ENCODE results near the gene NFKBIL1. TPM values are rescaled to one million over a fixed set of nuclear protein-coding genes. Genes with fewer than 3 reads are reported as not detected.

The NFKBIL1 gene
- total and polyA plus RNA-seq, 4 donors: 3.3 to 9.6 (median 7.4) TPM

DNA sequence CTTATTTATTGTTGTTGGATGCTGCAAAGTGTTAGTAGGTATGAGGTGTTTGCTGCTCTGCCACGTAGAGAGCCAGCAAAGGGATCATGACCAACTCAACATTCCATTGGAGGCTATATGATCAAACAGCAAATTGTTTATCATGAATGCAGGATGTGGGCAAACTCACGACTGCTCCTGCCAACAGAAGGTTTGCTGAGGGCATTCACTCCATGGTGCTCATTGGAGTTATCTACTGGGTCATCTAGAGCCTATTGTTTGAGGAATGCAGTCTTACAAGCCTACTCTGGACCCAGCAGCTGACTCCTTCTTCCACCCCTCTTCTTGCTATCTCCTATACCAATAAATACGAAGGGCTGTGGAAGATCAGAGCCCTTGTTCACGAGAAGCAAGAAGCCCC is 37.4 kb upstream of the NFKBIL1 start:
- H3K9me3 ChIP-seq (ENCODE audit: control insufficient read depth in 4 of 4, low read length in 3 of 4): no peaks in the 10 kb centered on the region
- WGBS: 86% methylated on average over 4 of the region's 4 CpGs
- no peak for TF ChIP-seq TAF1 (conservative IDR thresholded peaks at IDR 0.05)
- TF ChIP-seq HNF4G (IDR thresholded peaks at IDR 0.05): no peak
- TF ChIP-seq YY1 (IDR thresholded peaks at IDR 0.05): no peak
- TF ChIP-seq, protein P1, sequence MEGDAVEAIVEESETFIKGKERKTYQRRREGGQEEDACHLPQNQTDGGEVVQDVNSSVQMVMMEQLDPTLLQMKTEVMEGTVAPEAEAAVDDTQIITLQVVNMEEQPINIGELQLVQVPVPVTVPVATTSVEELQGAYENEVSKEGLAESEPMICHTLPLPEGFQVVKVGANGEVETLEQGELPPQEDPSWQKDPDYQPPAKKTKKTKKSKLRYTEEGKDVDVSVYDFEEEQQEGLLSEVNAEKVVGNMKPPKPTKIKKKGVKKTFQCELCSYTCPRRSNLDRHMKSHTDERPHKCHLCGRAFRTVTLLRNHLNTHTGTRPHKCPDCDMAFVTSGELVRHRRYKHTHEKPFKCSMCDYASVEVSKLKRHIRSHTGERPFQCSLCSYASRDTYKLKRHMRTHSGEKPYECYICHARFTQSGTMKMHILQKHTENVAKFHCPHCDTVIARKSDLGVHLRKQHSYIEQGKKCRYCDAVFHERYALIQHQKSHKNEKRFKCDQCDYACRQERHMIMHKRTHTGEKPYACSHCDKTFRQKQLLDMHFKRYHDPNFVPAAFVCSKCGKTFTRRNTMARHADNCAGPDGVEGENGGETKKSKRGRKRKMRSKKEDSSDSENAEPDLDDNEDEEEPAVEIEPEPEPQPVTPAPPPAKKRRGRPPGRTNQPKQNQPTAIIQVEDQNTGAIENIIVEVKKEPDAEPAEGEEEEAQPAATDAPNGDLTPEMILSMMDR (IDR thresholded peaks at IDR 0.05; ENCODE audit: low read depth, low read length, missing input control): no peak
- DNase-seq (ENCODE audit: low spot score): no peak
- no peaks in the 10 kb centered on the region for H3K27me3 ChIP-seq (ENCODE audit: control insufficient read depth in 4 of 4, insufficient read depth in 4 of 4, low read length in 3 of 4)
- no peak overlapping the region for H3K9ac ChIP-seq (ENCODE audit: low read depth in 1 of 2, low read length in 2 of 2)
- no peak overlapping the region for H3K4me3 ChIP-seq (ENCODE audit: low read depth in 1 of 3, low read length in 3 of 3)
- H3K36me3 ChIP-seq (ENCODE audit: control insufficient read depth in 4 of 4, insufficient read depth in 3 of 4, low read depth in 1 of 4, low read length in 3 of 4): no peaks in the 10 kb centered on the region
- H3K27ac ChIP-seq (ENCODE audit: low read depth in 1 of 2, low read length in 2 of 2): no peak overlapping the region
- H3K4me1 ChIP-seq (ENCODE audit: control insufficient read depth in 4 of 4, insufficient read depth in 4 of 4, low read length in 3 of 4): no peaks in the 10 kb centered on the region

GRCh38 chr6:31513456-31514165 is 33.8 kb upstream of the NFKBIL1 start:
- Histone ChIP-seq H3K4me1 (ENCODE audit: control insufficient read depth in 4 of 4, insufficient read depth in 4 of 4, low read length in 3 of 4) (no peaks in the 10 kb centered on the region), H3K9me3 (ENCODE audit: control insufficient read depth in 4 of 4, low read length in 3 of 4) (no peaks in the 10 kb centered on the region), H3K27ac (ENCODE audit: low read depth in 1 of 2, low read length in 2 of 2) (no peak overlapping the region), H3K36me3 (ENCODE audit: control insufficient read depth in 4 of 4, insufficient read depth in 3 of 4, low read depth in 1 of 4, low read length in 3 of 4) (no peaks in the 10 kb centered on the region), H3K27me3 (ENCODE audit: control insufficient read depth in 4 of 4, insufficient read depth in 4 of 4, low read length in 3 of 4) (no peaks in the 10 kb centered on the region), H3K4me3 (ENCODE audit: low read depth in 1 of 3, low read length in 3 of 3) (no peak overlapping the region), H3K9ac (ENCODE audit: low read depth in 1 of 2, low read length in 2 of 2) (no peak overlapping the region)
- DNase-seq (ENCODE audit: low spot score): no peak
- WGBS: 68% methylated on average over 5 of the region's 5 CpGs
- TF ChIP-seq REST (IDR thresholded peaks at IDR 0.05) (no peak), GABPA (IDR thresholded peaks at IDR 0.05 in 1 of 2, conservative IDR thresholded peaks at IDR 0.05 in 1 of 2) (no peak), JUND (IDR thresholded peaks at IDR 0.05) (no peak), YY1 (IDR thresholded peaks at IDR 0.05) (no peak), RAD21 (IDR thresholded peaks at IDR 0.05) (no peak)

DNA sequence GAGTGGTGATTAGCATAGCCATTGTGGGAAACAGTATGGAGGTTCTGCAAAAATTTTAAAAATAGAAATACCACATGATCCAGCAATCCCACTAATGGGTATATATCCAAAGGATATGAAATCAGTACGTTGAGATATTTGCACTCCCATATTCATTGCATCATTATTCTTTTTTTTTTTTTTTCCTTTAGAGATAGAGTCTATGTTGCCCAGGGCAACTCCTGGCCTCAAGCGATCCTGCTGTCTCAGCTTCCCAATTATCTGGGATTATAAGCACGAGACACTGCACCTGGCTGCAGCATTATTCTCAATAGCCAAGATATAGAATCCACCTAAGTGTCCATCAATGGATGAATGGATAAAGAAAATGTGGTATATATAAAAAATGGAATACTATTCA is 25.6 kb upstream of the NFKBIL1 start:
- no peaks in the 10 kb centered on the region for H3K9me3 ChIP-seq (ENCODE audit: control insufficient read depth in 4 of 4, low read length in 3 of 4)
- no peak for DNase-seq (ENCODE audit: low spot score)
- WGBS: 80% methylated on average over 3 of the region's 3 CpGs

More for the DNA sequence above, 25.6 kb upstream of the NFKBIL1 start:
- H3K27ac ChIP-seq (ENCODE audit: low read depth in 1 of 2, low read length in 2 of 2): no peak overlapping the region
- H3K9ac ChIP-seq (ENCODE audit: low read depth in 1 of 2, low read length in 2 of 2): no peak overlapping the region
- no peak for TF ChIP-seq FOXA2 (IDR thresholded peaks at IDR 0.05)
- no peaks in the 10 kb centered on the region for H3K27me3 ChIP-seq (ENCODE audit: control insufficient read depth in 4 of 4, insufficient read depth in 4 of 4, low read length in 3 of 4)
- H3K36me3 ChIP-seq (ENCODE audit: control insufficient read depth in 4 of 4, insufficient read depth in 3 of 4, low read depth in 1 of 4, low read length in 3 of 4): no peaks in the 10 kb centered on the region
- no peaks in the 10 kb centered on the region for H3K4me1 ChIP-seq (ENCODE audit: control insufficient read depth in 4 of 4, insufficient read depth in 4 of 4, low read length in 3 of 4)
- H3K4me3 ChIP-seq (ENCODE audit: low read depth in 1 of 3, low read length in 3 of 3): no peak overlapping the region

All from liver (tissue), 9 donors.